ENCODE data around the gene SAT2.
A peak's percentile ranks its signal among the peaks of the same experiment; 100 is the strongest.
"Not testable (repeated sequence)": the region's sequence is repeated elsewhere in the genome, so short reads cannot be mapped to it uniquely, and the experiment has no call there.

SAT2 gene

DNA sequence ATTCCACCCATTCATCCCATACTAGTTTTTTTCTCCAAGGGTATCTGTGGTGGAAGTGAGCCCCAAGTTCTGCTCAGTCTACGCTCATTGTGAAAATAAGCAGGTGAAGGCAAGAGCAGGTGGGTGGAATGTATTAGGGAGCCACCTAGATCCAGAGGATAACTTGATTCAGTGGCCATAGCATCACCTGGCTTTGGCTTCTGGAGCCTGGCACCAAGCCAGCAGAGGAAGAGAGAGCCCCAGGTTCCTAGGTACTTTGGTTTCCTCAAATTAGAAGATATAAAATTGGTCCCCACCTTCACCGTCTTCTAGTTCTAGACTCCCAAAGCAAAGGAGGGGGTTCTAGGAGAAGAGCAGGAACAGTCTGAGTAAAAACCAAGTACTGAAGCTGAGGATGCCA lies 17.0 kb downstream of the SAT2 start:
- no peak for DNase-seq
- in situ Hi-C loops (cut with HindIII; ENCODE audit: low pct_ligation_motif_present, low pct_unique_long_range_greater_than_20kb, low sequenced_read_pairs), result no loop called here

GRCh38 chr17:7606280-7606679 lies 21.3 kb downstream of the SAT2 start:
- DNase-seq, result no peak
- in situ Hi-C loops (cut with HindIII; ENCODE audit: low pct_ligation_motif_present, low pct_unique_long_range_greater_than_20kb, low sequenced_read_pairs), result no loop called here

DNA sequence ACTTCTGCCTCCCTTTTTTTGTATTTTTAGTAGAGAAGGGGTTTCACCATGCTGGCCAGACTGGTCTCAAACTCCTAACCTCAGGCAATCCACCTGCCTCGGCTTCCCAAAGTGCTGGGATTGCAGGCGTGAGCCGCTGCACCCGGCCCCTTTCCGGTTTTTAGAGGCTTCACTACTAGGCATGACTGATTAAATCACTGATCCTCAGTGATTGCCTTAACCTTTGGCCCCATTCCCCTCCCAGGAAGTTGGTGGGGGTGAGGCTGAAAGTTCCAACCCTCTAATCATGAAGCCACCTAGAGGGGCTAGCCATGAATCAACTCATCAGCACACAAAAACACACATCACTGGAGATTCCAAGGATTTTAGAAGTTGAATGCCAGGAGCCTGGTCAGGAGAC lies 30.1 kb downstream of the SAT2 start:
- DNase-seq; in situ Hi-C loops (cut with HindIII; ENCODE audit: low pct_ligation_motif_present, low pct_unique_long_range_greater_than_20kb, low sequenced_read_pairs): not testable (repeated sequence)

DNA sequence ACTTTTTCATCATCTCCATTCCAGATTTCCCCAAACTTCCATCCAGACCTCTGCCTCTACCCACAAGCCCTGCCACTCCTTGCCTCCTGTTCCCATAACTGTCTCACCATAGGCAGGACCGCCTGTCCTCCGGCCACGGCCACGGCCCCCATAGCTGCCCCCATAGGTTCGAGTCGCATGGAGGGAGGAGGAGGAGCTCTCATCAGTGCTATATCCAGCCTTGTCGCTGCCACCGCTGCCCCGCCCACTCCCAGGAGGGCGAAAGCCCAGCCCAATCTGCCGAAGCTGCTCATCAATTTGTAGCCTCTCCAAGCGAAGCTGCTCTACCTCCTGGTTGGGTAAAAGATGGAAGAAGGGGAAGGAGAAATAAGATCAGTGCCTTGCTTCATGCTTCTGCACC lies 34.3 kb downstream of the SAT2 start:
- in situ Hi-C loops (cut with HindIII; ENCODE audit: low pct_ligation_motif_present, low pct_unique_long_range_greater_than_20kb, low sequenced_read_pairs), result no loop called here

DNA sequence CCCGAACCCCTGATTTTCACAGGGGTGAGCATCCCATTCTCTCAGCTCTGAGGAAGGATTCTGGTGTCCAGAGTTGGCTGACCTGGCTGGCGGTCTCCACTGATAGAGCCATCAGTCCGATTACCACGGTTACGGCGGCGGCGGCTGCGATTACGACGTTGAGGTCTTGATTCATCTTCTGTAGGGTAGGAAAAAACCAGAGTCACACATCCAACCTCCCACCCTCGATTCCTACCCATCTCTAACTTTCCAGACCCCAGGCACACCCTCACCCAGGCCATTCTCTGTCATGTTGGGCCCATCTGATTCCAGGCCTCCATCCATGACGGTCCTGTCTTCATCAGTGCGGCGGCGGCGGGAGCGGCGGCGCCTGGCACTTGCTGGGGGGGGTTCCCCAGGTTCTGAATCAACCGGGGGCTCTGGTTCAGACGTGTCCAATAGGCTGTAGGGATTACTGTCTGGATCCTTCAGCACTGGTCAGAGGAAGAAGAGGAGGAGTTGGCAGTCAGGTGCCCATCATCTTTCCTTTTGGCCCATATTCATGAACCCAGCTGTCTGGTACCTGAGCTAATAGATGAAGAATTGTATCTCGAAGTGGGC lies 35.1 kb downstream of the SAT2 start:
- no peak for DNase-seq
- in situ Hi-C loops (cut with HindIII; ENCODE audit: low pct_ligation_motif_present, low pct_unique_long_range_greater_than_20kb, low sequenced_read_pairs), result no loop called here

More for the DNA sequence above, 34.3 kb downstream of the SAT2 start:
- DNase-seq, result no peak

DNA sequence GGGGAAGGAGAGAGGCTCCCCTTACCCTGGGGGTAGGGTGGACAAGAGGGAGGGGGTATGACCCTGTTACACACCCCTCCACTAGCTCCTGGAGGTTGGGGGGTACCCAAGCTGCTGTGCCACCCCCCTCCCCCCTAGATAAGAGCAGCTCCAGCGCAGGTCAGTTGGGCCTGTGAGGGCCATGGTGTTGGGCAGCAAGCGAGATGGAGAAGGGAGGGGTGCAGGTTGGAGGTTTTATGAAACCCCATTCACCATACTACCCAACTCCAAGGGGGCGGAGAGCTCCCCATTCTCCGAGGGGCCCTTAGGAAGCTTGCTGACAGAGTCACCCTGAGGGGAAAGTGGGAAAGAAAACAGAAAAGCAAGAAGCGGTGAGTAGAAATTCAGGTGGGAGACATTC lies 36.0 kb downstream of the SAT2 start:
- in situ Hi-C loops (cut with HindIII; ENCODE audit: low pct_ligation_motif_present, low pct_unique_long_range_greater_than_20kb, low sequenced_read_pairs), result no loop called here
- DNase-seq, result no peak

- in situ Hi-C loops (cut with HindIII; ENCODE audit: low pct_ligation_motif_present, low pct_unique_long_range_greater_than_20kb, low sequenced_read_pairs), result no loop called here
- peak; percentile 68 for DNase-seq
These were observed 36.9 kb downstream of the SAT2 start for GRCh38 chr17:7590743-7591142.

DNA sequence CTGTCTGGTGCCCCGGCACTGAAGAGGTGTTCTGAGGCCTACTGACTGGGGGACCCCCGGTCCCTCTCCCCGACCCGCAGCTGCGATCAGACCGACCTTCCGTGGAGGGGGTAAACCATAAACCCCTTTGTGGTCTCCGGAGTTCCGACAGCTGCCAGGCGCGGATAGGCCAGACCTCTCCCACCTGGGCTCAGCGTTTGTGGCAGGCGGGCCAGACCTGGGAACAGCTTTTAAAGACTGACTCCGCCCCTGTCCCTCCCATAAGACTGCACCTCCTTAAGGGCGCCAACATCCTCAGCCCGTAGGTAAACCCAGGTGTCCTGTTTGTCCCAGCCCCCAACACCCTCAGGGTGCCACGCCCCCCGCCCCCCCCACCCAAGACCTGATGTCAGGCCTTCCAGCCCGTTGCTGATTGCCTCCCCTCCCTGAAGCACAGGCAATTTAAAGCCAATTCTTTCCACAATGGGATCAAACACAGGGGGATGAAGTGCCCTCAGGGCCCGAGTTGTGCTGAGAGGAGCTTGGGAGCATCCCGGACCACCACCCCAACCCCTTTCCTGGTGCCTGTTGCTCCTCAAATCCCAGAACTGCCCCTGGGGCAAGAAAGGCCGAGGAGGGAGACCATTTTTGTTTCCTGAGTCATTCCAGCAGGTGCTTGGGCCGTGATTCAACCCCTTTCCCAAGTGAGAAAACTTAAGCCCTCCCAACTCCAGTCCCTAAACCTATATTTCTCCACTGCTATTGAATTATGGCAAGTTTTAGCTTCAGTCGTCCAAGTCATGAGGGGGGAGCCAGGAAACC lies 37.5 kb downstream of the SAT2 start, which contains the start of gene SOX15:
Gene SOX15, minus strand, starts transcription at position 204 of the 801 bp plus-strand sequence. CDS start 418 bp downstream, outside the sequence.
- in situ Hi-C loops (cut with HindIII; ENCODE audit: low pct_ligation_motif_present, low pct_unique_long_range_greater_than_20kb, low sequenced_read_pairs), result no loop called here
- DNase-seq, result peak; percentile 76

DNA sequence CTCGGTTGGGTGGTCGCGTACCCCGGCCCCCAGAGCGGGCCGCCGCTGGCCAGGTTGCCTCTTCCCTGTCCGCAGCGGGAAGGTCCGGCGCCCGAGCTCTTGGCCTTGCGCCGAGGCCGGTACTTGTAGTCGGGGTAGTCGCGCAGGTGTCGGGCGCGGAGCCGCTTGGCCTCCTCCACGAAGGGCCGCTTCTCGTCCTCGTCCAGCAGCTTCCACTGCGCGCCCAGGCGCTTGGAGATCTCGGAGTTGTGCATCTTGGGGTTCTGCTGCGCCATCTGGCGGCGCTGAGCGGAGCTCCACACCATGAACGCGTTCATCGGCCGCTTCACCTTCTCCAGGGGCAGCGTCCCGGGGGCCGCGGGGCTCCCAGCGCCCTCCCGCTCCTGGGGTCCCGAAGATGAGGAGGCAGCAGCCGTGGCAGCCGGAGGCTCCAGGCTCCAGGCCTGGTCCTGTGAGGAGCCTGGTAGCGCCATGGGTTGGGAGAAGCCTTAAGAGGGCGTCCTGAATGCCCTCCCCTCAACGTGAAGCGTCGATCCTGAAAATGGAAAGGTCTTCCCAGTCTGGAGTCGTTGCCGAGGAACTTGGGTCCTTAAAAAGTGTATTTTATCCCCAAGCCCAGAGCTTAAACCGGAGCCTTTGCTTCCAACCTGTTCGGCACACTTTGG lies 38.3 kb downstream of the SAT2 start:
- in situ Hi-C loops (cut with HindIII; ENCODE audit: low pct_ligation_motif_present, low pct_unique_long_range_greater_than_20kb, low sequenced_read_pairs), result no loop called here
- peak; percentile 85 for DNase-seq

DNA sequence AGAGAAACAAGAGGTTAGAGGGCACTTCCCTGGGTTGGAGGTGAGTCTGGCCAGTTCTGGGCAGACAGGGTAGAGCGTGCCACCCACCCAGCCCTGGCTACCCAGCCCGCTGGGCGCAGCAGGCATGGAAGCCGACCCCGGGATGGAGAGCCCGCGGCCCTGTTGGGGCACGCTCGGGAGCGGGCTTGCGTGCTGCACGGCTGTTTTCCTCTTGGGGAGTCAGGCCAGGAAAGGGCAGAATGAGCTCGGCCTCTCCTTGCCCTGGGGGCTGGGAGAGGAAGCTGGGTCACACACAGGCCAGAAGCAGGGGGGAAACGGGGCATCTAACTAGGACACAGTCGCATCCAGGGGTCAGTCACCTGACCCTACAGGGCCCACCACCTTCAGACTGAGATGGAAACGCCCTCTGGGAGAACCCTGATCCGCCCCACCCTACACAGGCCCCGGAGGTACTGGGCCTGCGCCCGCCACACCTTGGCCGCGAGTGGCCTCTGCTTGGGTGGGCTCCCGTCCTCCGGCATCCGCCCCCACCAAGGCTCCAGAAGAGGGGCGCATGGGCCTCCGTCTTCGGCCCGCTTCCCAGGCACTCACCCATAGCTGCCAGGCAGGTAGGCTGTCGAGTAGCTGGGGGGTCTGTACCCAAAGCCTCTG lies 38.9 kb downstream of the SAT2 start:
- DNase-seq, result no peak
- in situ Hi-C loops (cut with HindIII; ENCODE audit: low pct_ligation_motif_present, low pct_unique_long_range_greater_than_20kb, low sequenced_read_pairs), result no loop called here

DNA sequence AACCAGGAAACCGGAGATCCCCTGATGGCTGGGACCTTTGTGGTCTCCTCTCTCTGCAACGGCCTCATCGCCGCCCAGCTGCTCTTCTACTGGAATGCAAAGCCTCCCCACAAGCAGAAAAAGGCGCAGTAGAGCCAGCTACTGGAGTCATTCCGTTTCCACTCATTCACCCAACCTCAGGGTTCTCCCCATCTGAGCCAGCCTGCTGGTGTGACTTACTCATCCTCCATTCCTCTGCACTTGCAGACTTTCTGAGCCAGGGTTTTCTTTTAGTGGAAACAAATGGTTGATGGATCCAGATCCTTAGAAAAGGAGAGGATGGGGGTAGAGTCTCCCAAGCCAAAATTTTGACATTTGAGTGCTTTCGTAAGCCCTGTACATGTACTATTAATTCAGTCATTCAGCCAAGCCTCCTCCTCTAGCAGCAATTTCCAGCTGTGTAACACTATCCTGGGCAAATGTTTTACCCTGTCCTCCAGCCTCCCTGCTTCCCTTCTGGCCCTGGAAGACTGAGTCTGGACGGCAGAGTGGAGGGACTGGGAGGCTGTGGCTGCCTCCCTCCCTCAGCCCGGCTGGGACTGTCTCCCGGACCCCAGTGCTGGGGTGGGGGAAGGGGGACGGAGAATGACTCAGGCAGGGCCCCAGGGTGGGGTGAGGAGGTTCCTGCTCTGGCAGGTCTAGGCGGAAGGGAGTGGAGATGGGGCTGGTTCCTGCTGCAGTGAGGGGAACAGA lies 40.0 kb downstream of the SAT2 start:
- in situ Hi-C loops (cut with HindIII; ENCODE audit: low pct_ligation_motif_present, low pct_unique_long_range_greater_than_20kb, low sequenced_read_pairs), result no loop called here
- DNase-seq, result peak; percentile 71

GRCh38 chr17:7586673-7587419 lies 40.8 kb downstream of the SAT2 start:
- no peak for DNase-seq
- in situ Hi-C loops (cut with HindIII; ENCODE audit: low pct_ligation_motif_present, low pct_unique_long_range_greater_than_20kb, low sequenced_read_pairs), result no loop called here

DNA sequence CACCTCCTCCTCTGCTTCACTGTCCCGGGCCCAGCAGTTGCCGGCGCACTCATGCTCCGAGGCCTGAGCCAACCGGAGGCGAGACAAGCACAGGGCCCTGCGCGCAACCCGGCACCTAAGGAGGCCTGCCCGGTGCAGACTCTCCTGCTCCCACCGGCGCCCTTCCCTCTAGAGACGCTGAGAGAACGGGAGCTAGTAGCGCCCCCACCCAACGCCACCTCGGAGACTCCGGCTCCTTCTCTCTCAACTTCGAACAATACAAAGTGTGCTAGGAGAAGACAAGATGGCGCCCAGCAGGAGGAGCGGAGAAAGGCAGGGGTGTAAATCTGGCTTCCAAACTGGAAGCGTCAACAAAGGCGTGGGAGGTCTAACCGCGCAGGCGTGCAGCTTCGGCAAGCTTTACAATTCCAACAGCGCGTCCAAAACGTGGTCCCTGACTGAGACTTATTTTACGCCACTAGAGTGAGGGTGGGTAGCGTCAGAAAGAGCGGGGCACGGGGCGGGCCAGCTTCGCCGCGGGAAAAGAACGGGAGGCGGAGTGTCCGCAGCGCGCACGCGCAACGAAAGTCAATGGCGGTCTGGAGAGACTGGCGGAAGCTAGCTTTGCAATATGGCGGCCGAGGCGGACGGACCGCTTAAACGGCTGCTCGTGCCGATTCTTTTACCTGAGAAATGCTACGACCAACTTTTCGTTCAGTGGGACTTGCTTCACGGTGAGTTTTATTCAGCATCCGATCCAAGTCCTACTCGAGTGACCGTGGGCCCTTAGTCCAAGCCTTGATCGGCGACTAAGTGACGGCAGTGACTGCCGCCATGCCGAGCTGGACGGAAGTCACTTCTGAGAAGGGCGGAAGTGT lies 44.1 kb downstream of the SAT2 start, which contains the start of gene MPDU1:
Gene MPDU1, plus strand, starts transcription at position 600 of the 857 bp plus-strand sequence. Its CDS starts 11 bp downstream, at position 611.
- peak; percentile 97 for DNase-seq
- in situ Hi-C loops (cut with HindIII; ENCODE audit: low pct_ligation_motif_present, low pct_unique_long_range_greater_than_20kb, low sequenced_read_pairs), result no loop called here

DNA sequence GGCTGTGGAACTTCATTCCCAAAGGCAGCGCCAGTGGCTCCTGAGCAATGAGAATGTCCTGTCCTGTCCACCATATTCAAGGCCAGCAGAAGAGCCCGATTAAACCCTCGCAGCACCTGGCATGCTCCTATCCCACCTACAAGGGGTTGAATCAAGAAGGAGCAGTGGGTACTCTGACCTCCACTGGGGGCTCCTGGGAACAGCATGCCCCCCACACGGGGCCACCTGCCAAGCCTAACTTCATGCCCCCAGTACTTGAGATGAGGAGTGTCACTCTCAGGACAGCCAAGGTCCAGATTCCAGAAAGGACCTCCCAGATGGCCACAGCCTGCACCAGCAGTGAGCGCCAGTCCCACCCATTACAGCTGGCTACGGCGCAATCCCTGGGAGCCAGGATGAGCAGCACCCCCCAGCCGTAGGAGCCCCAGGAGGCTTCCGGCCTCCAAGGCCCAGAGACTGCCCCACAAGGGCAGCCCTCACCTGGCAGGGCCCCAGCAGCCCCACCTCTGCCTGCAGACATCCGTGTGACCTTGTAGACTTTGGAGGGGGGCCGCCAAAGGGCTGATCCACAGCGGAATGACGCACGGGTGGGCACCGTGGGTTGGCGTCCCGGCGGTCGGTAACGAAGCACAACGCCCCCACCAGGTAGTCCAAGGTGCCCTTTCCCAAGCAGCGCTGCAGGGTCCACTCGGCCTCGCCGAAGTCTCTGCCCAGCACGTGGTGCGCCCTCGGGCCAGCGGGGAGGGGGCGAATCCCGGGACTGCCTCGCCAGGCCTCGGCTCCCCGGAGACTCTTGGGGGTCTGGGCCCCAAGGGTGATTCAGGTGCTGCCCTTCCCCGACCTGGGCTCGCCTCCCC lies 45.0 kb downstream of the SAT2 start:
- in situ Hi-C loops (cut with HindIII; ENCODE audit: low pct_ligation_motif_present, low pct_unique_long_range_greater_than_20kb, low sequenced_read_pairs), result no loop called here
- no peak for DNase-seq

GRCh38 chr17:7580604-7581575 lies 46.7 kb downstream of the SAT2 start:
- no peak for DNase-seq
- in situ Hi-C loops (cut with HindIII; ENCODE audit: low pct_ligation_motif_present, low pct_unique_long_range_greater_than_20kb, low sequenced_read_pairs), result no loop called here

Data from ACHN (cell line).